ENCODE measurements around the gene TNP2.

The TNP2 gene

DNA sequence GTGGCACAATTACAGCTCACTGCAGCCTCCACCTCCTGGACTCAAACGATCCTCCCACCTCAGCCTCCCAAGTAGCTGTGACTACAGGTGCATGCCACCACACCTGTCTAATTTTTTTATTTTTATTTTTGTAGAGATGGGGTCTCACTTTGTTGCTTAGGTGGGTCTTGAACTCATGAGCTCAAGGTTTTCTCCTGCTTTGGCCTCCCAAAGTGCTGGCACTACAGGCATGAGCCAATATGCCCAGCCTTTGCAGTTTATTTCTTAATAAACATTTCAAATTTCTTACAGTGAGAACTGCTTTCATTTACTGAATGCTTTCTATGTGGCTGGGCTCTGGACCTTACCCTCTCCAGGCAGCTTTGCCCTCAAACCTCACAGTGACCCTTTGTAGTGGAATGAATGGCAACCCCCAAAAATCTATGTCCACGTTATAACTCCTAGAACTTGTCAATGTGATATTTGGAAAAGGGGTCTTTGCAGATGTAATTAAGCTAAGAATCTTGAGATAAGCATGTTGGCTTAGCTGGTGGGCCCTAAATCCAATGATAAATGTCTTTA is 1.6 kb upstream of the TNP2 start:
- DNase-seq (ENCODE audit: low read depth), result no peak
- no peak overlapping the region for H3K4me3 ChIP-seq (ENCODE audit: low read depth, low read length)
- TF ChIP-seq CTCF (IDR thresholded peaks at IDR 0.05; ENCODE audit: control insufficient read depth, extremely low read depth, insufficient read depth), result no peak

DNA sequence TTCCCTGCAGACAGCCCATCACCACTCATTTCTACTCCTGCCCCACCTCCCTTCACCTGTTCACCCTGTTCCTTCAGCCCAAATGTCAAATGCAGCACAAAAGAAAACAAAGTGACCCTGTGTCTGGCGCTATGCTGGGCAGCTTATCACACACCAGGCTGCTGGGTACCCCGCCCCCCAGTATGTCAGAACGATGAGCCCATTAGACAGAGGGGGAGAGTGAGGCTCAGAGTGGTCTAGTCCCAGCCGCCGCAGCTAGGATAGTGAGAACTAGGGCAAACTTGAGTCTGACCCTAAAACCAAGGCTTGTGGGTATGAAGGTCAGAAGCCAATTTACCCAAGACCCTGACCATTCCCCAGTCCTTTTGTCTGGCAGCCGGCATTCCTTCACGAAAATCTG is 4.0 kb downstream of the TNP2 start:
- no peak overlapping the region for H3K4me3 ChIP-seq (ENCODE audit: low read depth, low read length)
- no peak for DNase-seq (ENCODE audit: low read depth)
- no peak for TF ChIP-seq CTCF (IDR thresholded peaks at IDR 0.05; ENCODE audit: control insufficient read depth, extremely low read depth, insufficient read depth)

- DNase-seq (ENCODE audit: low read depth), result no peak
- no peak for TF ChIP-seq CTCF (IDR thresholded peaks at IDR 0.05; ENCODE audit: control insufficient read depth, extremely low read depth, insufficient read depth)
- H3K4me3 ChIP-seq (ENCODE audit: low read depth, low read length), result no peak overlapping the region
Observed at GRCh38 chr16:11264155-11264832, 4.8 kb downstream of the TNP2 start.

DNA sequence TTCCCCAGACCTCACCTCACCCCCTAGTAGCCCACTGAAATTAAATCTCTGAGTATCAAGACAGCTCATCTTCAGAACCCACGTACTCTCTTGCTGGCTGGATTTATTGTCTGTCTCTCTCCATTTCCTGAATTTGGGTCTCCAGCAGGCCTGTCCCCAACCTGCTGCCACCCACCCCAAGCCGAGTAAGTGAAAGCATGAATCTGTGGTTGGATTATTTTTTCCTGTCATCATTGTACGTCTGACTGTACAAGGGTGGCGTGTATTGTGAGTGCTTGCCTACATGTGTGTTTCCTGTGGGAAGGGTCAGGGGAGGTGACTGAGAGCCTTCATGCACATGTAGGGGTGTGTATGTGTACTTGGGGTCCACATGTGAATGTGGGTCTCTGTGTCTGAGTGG is 5.4 kb downstream of the TNP2 start:
- no peak for DNase-seq (ENCODE audit: low read depth)
- no peak overlapping the region for H3K4me3 ChIP-seq (ENCODE audit: low read depth, low read length)
- no peak for TF ChIP-seq CTCF (IDR thresholded peaks at IDR 0.05; ENCODE audit: control insufficient read depth, extremely low read depth, insufficient read depth)

DNA sequence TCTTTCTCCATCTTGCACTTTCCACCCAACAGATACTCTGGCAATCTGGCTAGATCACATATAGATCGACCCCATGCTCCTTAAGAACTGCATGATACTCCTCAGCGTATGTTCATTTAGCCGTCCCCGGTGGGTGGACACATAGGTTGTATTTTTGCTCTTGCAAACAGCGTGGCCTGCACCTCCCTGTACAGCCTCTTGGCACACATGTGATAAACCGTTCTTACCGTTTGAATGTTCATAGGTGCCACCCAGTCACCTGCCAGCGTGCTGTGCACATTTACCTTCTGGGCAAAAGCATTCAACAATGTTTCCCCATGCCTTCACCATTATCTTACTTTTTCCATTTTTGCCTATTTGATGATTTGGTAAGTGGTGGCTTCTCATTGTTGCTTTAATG is 6.2 kb downstream of the TNP2 start:
- no peak overlapping the region for H3K4me3 ChIP-seq (ENCODE audit: low read depth, low read length)
- DNase-seq (ENCODE audit: low read depth), result no peak
- TF ChIP-seq CTCF (IDR thresholded peaks at IDR 0.05; ENCODE audit: control insufficient read depth, extremely low read depth, insufficient read depth), result no peak

DNA sequence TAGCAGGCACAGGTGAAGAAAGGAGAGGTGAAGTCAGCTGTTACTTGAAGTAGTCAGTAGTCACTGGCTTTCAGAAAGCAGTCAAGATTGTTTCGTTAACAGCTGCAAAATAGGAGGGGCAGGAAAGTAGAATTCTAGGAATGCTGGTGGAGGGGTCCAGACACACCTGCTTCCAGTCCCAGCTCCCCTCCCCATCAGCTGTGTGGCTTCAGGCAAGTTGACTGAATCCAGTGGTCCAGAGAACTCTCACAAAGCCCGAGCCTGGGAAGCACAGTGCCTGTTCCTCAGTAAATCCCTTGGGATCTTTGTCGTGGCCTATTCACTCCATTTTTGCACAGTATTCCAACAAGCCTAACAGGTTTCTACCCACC is 8.5 kb downstream of the TNP2 start:
- DNase-seq (ENCODE audit: low read depth), result no peak
- no peak for TF ChIP-seq CTCF (IDR thresholded peaks at IDR 0.05; ENCODE audit: control insufficient read depth, extremely low read depth, insufficient read depth)
- H3K4me3 ChIP-seq (ENCODE audit: low read depth, low read length), result no peak overlapping the region
